Hematopoietic multipotent progenitor cell (in vitro differentiated cells): ENCODE results near the gene GNLY. TPM values are rescaled to one million over a fixed set of nuclear protein-coding genes. Genes with fewer than 3 reads are reported as not detected.
"Not testable (repeated sequence)": the region's sequence is repeated elsewhere in the genome, so short reads cannot be mapped to it uniquely, and the experiment has no call there.

Experiments used
- DNase-seq, 3 donors: peaks; one replicate each; pipeline ENCODE4 v3.0.0-alpha.2; 2011 to 2015; ENCODE audit warnings: low read depth in 2 of 3, low spot score in 2 of 3
- total RNA-seq: library from RNA; depleted of rRNA; stranded (reverse); fragments of >200 nt; gene quantifications from one replicate; pipeline ENCODE4 v1.2.3, GENCODE V29; 2012

Gene GNLY
- total RNA-seq, 1 donor: 0.27 TPM

- no peak for DNase-seq
Measured at GRCh38 chr2:85663594-85664565, 30.3 kb upstream of the GNLY start.

GRCh38 chr2:85665264-85665937 is 28.8 kb upstream of the GNLY start:
- DNase-seq: no peak

- DNase-seq: no peak
Measured at GRCh38 chr2:85666016-85666415, 28.1 kb upstream of the GNLY start.

- DNase-seq: no peak
Measured at GRCh38 chr2:85666435-85667316, 27.5 kb upstream of the GNLY start.

- DNase-seq: no peak
Measured at GRCh38 chr2:85667561-85668008, 26.6 kb upstream of the GNLY start.

GRCh38 chr2:85668009-85668856 is 25.9 kb upstream of the GNLY start, which contains the start of gene SFTPB:
Gene SFTPB, minus strand, starts transcription at chr2:85668199. Its CDS starts 16 bp downstream, at chr2:85668183.
- DNase-seq: no peak

- no peak for DNase-seq
Measured at GRCh38 chr2:85668857-85669142, 25.4 kb upstream of the GNLY start.

GRCh38 chr2:85669549-85669948 is 24.6 kb upstream of the GNLY start:
- no peak for DNase-seq

- not testable (repeated sequence) for DNase-seq
Measured at GRCh38 chr2:85670416-85670815, 23.7 kb upstream of the GNLY start.

GRCh38 chr2:85672456-85672855 is 21.7 kb upstream of the GNLY start:
- no peak for DNase-seq

- DNase-seq: no peak
Measured at GRCh38 chr2:85673716-85674375, 20.3 kb upstream of the GNLY start.

GRCh38 chr2:85674417-85674816 is 19.7 kb upstream of the GNLY start:
- no peak for DNase-seq

GRCh38 chr2:85675427-85675826 is 18.7 kb upstream of the GNLY start:
- no peak for DNase-seq

- no peak for DNase-seq
Measured at GRCh38 chr2:85675866-85676548, 18.2 kb upstream of the GNLY start.

- peak in 1 of 3 donors; percentile 31 for DNase-seq
Measured at GRCh38 chr2:85678377-85678776, 15.8 kb upstream of the GNLY start.

- DNase-seq: peak; percentile 58 to 66 (median 60)
Measured at GRCh38 chr2:85678794-85679672, 15.1 kb upstream of the GNLY start.

- no peak for DNase-seq
Measured at GRCh38 chr2:85680707-85681371, 13.3 kb upstream of the GNLY start.
